Immature natural killer cell (primary cell): ENCODE results near the gene PECR. TPM values are rescaled to one million over a fixed set of nuclear protein-coding genes. Genes with fewer than 3 reads are reported as not detected.
"Not testable (repeated sequence)": the region's sequence is repeated elsewhere in the genome, so short reads cannot be mapped to it uniquely, and the experiment has no call there.

Experiments
- DNase-seq, 3 donors: peaks; one replicate each; pipeline ENCODE4 v3.0.0; 2022; ENCODE audit warnings: mixed read lengths in 1 of 3
- H3K27ac Mint-ChIP-seq, 6 donors: one replicate each; pipeline ENCODE4 v1.8.0; 2020; ENCODE audit warnings: mixed read lengths in 6 of 6, mild to moderate bottlenecking in 5 of 6, inconsistent platforms in 4 of 6, moderate library complexity in 3 of 6
- H3K27me3 Mint-ChIP-seq, 3 donors: one replicate each; pipeline ENCODE4 v1.8.0; 2020 to 2021; ENCODE audit warnings: low read depth in 3 of 3, mild to moderate bottlenecking in 3 of 3, mixed read lengths in 3 of 3, moderate library complexity in 3 of 3, inconsistent platforms in 1 of 3
- H3K36me3 Mint-ChIP-seq, 3 donors: one replicate each; pipeline ENCODE4 v1.8.0; 2020; ENCODE audit warnings: mixed read lengths in 3 of 3, inconsistent platforms in 2 of 3, mild to moderate bottlenecking in 2 of 3
- H3K4me1 Mint-ChIP-seq, 2 donors: one replicate each; pipeline ENCODE4 v1.8.0; 2020; ENCODE audit warnings: inconsistent platforms in 2 of 2, mild to moderate bottlenecking in 2 of 2, mixed read lengths in 2 of 2, moderate library complexity in 1 of 2
- H3K4me3 Mint-ChIP-seq, 5 donors: one replicate each; pipeline ENCODE4 v1.8.0; 2020; ENCODE audit warnings: mild to moderate bottlenecking in 5 of 5, mixed read lengths in 5 of 5, inconsistent platforms in 3 of 5, moderate library complexity in 3 of 5
- H3K9me3 Mint-ChIP-seq, 6 donors: one replicate each; pipeline ENCODE4 v1.8.0; 2020; ENCODE audit warnings: mild to moderate bottlenecking in 6 of 6, mixed read lengths in 6 of 6, inconsistent platforms in 4 of 6, moderate library complexity in 3 of 6
- polyA plus RNA-seq, 3 donors: library from polyadenylated mRNA; unstranded; fragments of 300-500 nt; fragmentation: Illumina TruSeq; gene quantifications; one replicate each; pipeline ENCODE4 v1.2.3, GENCODE V29; 2021

PECR gene
- polyA plus RNA-seq, 3 donors from 2014 or later, result 23.2 to 32.4 (median 23.8) TPM

GRCh38 chr2:216008387-216008786, 73.2 kb downstream of the PECR start:
- H3K9me3 Mint-ChIP-seq, result no peaks in the 10 kb centered on the region
- no peak for DNase-seq
- peaks cover 0 to 3% (median 0%) of the 10 kb centered on the region in 3 donors for H3K36me3 Mint-ChIP-seq
- H3K4me1 Mint-ChIP-seq, result peaks cover 32 to 45% of the 10 kb centered on the region in 2 donors
- no peak overlapping the region for H3K27ac Mint-ChIP-seq
- H3K27me3 Mint-ChIP-seq, result peaks cover 0 to 1% (median 0%) of the 10 kb centered on the region in 3 donors
- H3K4me3 Mint-ChIP-seq, result no peak overlapping the region

DNA sequence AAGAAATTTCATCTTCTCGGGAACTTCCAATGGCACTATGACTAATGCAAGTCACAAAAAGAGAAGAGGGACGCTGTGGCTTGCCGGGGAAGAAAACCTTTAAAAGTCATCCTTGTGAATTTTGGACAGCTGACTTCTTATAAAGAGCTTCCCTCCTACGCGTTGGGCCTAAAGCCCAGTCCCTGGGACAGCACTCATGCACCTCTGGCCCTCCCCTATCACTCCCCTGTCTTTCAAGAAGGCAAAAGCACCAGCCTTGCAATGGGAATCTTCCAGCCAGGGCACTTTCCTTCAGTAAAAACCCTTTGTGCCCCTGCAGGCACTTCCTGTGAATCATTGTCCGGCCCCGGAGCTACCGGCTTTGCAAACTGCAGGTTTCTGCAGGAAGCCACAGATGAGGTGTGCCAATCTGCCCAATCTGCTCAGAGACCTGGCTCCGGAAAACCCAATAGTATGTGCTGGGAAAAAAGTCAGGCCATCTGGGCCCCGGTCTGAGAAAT, 75.4 kb downstream of the PECR start:
- peak overlapping the region in 4 of 6 donors; percentile 76 to 83 (median 78) for H3K27ac Mint-ChIP-seq
- peak overlapping the region; percentile 17 to 73 (median 47) for H3K4me3 Mint-ChIP-seq
- H3K4me1 Mint-ChIP-seq, result peaks cover 30 to 48% of the 10 kb centered on the region in 2 donors

GRCh38 chr2:216004697-216005283, 76.8 kb downstream of the PECR start:
- H3K9me3 Mint-ChIP-seq, result no peaks in the 10 kb centered on the region
- H3K27ac Mint-ChIP-seq, result peak overlapping the region in 4 of 6 donors; percentile 31 to 63 (median 46)
- peak overlapping the region in 1 of 5 donors; percentile 10 for H3K4me3 Mint-ChIP-seq
- H3K27me3 Mint-ChIP-seq, result no peaks in the 10 kb centered on the region
- peaks cover 29 to 48% of the 10 kb centered on the region in 2 donors for H3K4me1 Mint-ChIP-seq
- peaks cover 0 to under 1% (median 0%) of the 10 kb centered on the region in 3 donors for H3K36me3 Mint-ChIP-seq
- no peak for DNase-seq

More for the DNA sequence above, 75.4 kb downstream of the PECR start:
- H3K27me3 Mint-ChIP-seq, result peaks cover 0 to 1% (median 0%) of the 10 kb centered on the region in 3 donors
- peaks cover 0 to 3% (median 0%) of the 10 kb centered on the region in 3 donors for H3K36me3 Mint-ChIP-seq
- DNase-seq, result peak; percentile 22 to 31 (median 25)
- H3K9me3 Mint-ChIP-seq, result no peaks in the 10 kb centered on the region

DNA sequence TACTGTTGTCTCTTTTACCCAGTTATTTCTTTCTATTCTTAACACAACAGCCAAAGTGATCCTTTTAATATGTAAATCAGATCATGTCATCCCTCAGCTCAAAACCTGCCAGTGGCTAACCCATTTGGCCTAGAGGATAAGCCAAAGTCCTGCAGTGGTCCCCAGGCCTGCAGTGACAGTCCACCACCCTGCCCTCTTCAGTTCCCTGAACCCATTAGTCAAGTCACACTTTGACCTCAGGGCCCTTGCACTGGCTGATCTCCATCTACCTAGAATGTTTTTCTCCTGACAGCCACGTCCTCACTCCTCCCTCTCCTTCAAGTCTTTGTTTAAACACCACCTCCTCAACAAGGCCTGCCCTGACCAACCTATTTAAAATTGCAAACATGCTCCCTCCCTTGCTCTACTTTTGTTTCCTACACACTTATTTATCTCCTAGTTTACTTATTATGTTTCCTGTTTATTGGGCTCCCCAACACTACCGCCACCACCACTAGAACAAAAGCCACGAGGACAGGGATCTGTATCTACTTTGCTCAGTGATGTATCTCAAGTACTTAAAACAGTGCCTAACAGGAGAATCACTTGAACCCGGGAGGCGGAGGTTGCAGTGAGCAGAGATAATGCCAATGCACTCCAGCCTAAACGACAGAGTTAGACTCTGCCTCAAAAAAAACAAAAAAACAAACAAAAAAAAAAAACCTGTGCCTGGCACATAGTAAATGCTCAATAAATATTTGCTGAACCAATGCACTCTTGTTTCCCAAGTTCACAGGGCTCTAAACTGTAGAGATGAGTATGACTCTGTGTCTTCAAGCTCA, 77.5 kb downstream of the PECR start:
- Mint-ChIP-seq H3K4me3 (peak overlapping the region in 2 of 5 donors; percentile 10 to 22), H3K4me1 (peaks cover 29 to 48% of the 10 kb centered on the region in 2 donors), H3K27ac (peak overlapping the region in 2 of 6 donors; percentile 31 to 46), H3K36me3 (no peaks in the 10 kb centered on the region), H3K9me3 (no peaks in the 10 kb centered on the region), H3K27me3 (no peaks in the 10 kb centered on the region)
- no peak for DNase-seq

DNA sequence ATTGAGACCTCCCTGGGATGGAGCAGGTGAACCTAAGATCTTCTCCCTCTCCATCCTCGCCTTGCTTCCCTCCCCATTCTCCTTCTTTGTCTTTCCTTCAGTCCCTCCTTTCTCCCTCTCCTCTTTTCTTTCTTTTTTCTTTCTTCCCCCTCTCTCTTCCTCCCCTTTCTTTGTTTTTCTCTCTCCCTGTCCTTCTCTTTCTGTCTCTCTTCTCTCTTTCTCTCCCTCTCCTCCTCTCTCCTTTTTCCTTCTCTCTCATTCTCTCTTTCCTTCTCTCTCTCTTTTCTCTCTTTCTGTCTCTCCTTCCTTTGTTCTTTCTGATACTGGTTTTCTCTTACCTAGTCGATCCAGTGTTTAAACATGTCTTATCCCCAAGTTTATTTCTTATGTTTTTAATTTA, 78.9 kb downstream of the PECR start:
- Mint-ChIP-seq H3K9me3 (no peaks in the 10 kb centered on the region), H3K4me1 (peaks cover 29 to 48% of the 10 kb centered on the region in 2 donors), H3K27ac (peak overlapping the region in 3 of 6 donors; percentile 7 to 73 (median 10)), H3K27me3 (no peaks in the 10 kb centered on the region), H3K4me3 (no peak overlapping the region), H3K36me3 (peaks cover under 1% of the 10 kb centered on the region in 3 donors)
- no peak for DNase-seq

DNA sequence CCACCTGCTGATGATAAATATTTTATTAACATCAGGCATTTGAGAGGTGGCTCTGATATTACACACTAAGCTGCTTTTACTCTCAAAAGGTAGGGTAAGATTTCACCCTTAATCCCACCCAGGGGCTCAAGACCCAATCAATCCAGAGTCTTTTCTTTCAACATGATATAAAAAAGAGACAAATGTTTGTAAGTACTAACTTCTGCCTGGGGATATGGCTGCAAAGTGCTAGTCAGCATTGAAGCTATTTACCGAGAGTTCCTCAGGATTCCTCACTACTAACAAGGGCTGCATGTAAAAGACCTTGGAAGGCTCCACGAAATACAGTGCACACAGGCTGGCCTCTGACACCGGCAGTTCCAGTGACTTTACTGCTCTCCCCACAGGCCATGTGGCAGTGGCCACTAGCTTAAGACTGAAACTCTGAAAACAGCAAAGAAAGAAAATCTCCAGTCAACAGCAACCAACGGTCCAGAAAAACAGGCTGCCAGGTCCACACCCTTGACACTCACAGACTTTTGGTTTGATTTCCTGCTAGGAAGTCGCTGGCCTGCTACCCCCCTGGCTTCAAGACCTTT, 79.4 kb downstream of the PECR start:
- DNase-seq, result no peak
- H3K9me3 Mint-ChIP-seq, result no peaks in the 10 kb centered on the region
- peaks cover 31 to 48% of the 10 kb centered on the region in 2 donors for H3K4me1 Mint-ChIP-seq
- H3K27me3 Mint-ChIP-seq, result no peaks in the 10 kb centered on the region
- H3K27ac Mint-ChIP-seq, result peak overlapping the region in 2 of 6 donors; percentile 7 to 10
- no peak overlapping the region for H3K4me3 Mint-ChIP-seq
- H3K36me3 Mint-ChIP-seq, result peaks cover 5 to 6% (median 5%) of the 10 kb centered on the region in 3 donors

- Mint-ChIP-seq H3K36me3 (peaks cover 5 to 9% (median 9%) of the 10 kb centered on the region in 3 donors), H3K9me3 (no peaks in the 10 kb centered on the region), H3K4me1 (peaks cover 24 to 41% of the 10 kb centered on the region in 2 donors), H3K27ac (no peak overlapping the region), H3K4me3 (no peak overlapping the region), H3K27me3 (no peaks in the 10 kb centered on the region)
- no peak for DNase-seq
Measured at GRCh38 chr2:216001216-216002100, 80.2 kb downstream of the PECR start.

- Mint-ChIP-seq H3K4me3 (no peak overlapping the region), H3K27ac (no peak overlapping the region), H3K4me1 (peaks cover 11 to 14% of the 10 kb centered on the region in 2 donors), H3K36me3 (peaks cover 25 to 29% (median 28%) of the 10 kb centered on the region in 3 donors), H3K27me3 (no peaks in the 10 kb centered on the region), H3K9me3 (no peaks in the 10 kb centered on the region)
- no peak for DNase-seq
Measured at GRCh38 chr2:215998636-215999035, 83.0 kb downstream of the PECR start.

DNA sequence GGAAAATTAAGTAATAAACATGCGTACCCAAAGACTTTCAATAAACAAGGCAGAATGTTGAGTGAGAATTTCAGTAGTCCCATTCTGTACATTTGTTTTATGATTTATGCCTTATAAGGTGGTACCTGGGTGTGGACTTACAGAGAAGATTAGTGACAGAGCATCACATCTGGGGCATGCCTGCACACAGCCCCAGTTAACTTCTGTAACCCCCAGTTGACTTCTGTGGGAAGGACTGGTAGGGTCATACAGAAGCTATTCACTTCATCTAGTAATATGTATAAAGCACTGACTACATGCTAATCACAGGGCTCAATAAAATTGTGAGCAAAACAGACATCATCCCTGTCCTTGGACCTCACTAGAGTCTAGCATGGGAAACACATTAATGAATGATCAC, 84.4 kb downstream of the PECR start:
- peaks cover 2 to 3% of the 10 kb centered on the region in 2 donors for H3K4me1 Mint-ChIP-seq
- H3K27me3 Mint-ChIP-seq, result no peaks in the 10 kb centered on the region
- H3K9me3 Mint-ChIP-seq, result no peaks in the 10 kb centered on the region
- H3K4me3 Mint-ChIP-seq, result no peak overlapping the region
- no peak overlapping the region for H3K27ac Mint-ChIP-seq
- H3K36me3 Mint-ChIP-seq, result peaks cover 32 to 43% (median 34%) of the 10 kb centered on the region in 3 donors
- DNase-seq, result no peak

- H3K4me3 Mint-ChIP-seq, result no peak overlapping the region
- no peak overlapping the region for H3K27ac Mint-ChIP-seq
- H3K9me3 Mint-ChIP-seq, result peaks cover 7 to 19% (median 15%) of the 10 kb centered on the region in 6 donors
- no peak for DNase-seq
- H3K4me1 Mint-ChIP-seq, result peaks cover 2 to 6% of the 10 kb centered on the region in 2 donors
- H3K36me3 Mint-ChIP-seq, result peaks cover 54 to 66% (median 55%) of the 10 kb centered on the region in 3 donors
- peaks cover 0 to under 1% (median 0%) of the 10 kb centered on the region in 3 donors for H3K27me3 Mint-ChIP-seq
Measured at GRCh38 chr2:215994911-215995310, 86.7 kb downstream of the PECR start.

GRCh38 chr2:215988556-215989207, 92.9 kb downstream of the PECR start:
- H3K4me1 Mint-ChIP-seq, H3K27me3 Mint-ChIP-seq, H3K4me3 Mint-ChIP-seq, H3K27ac Mint-ChIP-seq, DNase-seq: not testable (repeated sequence)
- H3K36me3 Mint-ChIP-seq, result peaks cover 39 to 64% (median 61%) of the 10 kb centered on the region in 3 donors
- peaks cover 9 to 25% (median 15%) of the 10 kb centered on the region in 6 donors for H3K9me3 Mint-ChIP-seq
